HG03025 (cell line): ENCODE data around the gene ZNF282.
"Not testable (repeated sequence)": the region's sequence is repeated elsewhere in the genome, so short reads cannot be mapped to it uniquely, and the experiment has no call there.

ENCODE experiments used
- ATAC-seq: cut with Tn5 transposase; IDR thresholded peaks from one replicate; pipeline ENCODE4 v1.9.1; 2021; ENCODE audit warnings: mild to moderate bottlenecking, moderate library complexity; ENCODE audit not compliant: unreplicated experiment, low FRiP score

Gene ZNF282

GRCh38 chr7:149252378-149252777 lies 57.0 kb downstream of the ZNF282 start:
- no peak for ATAC-seq

- no peak for ATAC-seq
These were observed 58.3 kb downstream of the ZNF282 start for GRCh38 chr7:149253665-149254064.

- ATAC-seq, result no peak
These were observed 59.0 kb downstream of the ZNF282 start for GRCh38 chr7:149254181-149254858.

GRCh38 chr7:149255174-149255573 lies 59.8 kb downstream of the ZNF282 start:
- no peak for ATAC-seq

GRCh38 chr7:149256568-149256967 lies 61.2 kb downstream of the ZNF282 start:
- no peak for ATAC-seq

DNA sequence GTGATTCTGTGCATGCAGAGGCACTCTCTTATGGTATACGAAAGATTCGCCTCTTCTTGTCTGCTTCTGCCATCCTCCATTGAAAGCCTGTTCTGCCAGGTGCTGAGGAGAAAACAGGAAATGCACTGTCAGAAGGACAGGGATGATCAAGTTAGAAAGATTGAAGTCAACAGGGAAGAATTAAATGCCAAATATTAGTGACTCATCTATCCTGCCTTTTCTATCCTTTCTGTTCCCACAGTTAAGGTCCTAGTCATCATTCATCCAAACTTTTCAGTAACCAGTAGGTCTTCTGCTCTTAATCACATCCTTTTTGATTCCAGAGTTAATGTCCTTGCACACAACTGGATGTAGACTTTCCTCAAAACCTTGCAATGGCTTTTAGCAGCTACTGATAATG lies 61.8 kb downstream of the ZNF282 start:
- no peak for ATAC-seq

DNA sequence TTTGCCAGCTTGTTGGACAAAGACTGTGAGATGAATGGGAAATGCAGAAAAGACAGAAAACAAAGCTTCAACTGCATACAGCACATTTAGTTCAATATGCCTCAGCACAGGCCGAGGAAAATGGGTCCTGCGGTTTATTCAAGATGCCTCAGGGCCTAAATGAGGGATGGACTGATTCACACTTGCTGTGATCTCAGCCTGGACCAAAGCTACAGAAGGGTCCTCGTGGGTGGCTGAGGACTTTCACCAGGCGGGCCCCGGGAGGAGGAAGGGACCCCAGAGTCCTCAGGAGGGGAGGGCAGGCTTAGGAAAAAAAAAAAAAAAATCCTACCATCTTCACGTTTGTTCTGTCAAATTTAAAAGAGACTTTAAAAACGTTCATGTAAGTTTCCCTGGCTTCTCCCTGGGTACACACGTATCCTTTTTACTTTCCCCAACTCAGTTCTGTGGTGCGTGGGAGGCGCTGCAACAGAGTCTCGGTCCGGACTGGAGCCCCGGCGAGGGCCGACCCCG lies 66.0 kb downstream of the ZNF282 start:
- ATAC-seq, result no peak

DNA sequence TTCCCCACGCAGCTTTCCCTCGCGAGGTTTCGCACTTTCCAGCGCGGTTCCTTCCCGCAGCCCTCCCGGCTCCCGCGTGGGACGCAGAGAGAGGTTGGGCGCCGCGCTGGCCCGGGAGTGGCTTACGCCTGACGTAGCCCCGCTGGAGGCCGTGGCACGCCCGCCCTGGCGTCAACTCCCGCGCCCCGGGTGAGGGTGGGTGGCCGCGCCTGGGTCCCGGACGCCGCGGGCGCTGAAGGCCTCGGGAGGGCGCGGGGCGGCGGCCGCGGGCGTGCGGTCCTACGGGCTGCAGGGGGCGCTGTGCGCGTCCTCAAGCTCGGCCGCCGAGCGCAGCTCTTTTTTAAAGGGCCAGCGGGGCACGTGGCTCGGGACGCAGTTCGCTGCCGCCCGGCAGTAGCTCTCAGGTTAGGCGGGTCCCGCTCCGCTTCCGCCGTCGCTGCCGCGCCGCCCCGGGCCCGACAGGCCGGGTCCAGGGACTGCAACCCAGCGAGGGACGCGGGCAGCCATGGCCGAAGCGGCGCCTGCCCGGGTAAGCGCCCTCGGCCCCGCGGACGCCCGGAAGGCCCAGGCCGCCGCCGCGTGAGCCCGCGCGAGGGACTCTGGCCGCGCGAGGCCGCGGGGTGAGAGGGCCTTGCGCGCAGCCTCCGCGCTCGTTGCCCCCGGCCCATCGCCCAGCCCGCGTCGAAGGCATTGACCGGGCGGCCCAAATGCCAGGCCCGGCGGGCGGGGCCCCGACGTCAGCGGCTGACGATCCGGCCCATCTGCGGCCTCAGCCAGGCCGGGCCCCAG lies 66.7 kb downstream of the ZNF282 start, which contains the start of gene ZNF783:
Gene ZNF783, plus strand, starts transcription at position 368 of the 789 bp plus-strand sequence. Its CDS starts 138 bp downstream, at position 506.
- ATAC-seq, result peak; percentile 85

- no peak for ATAC-seq
These were observed 71.1 kb downstream of the ZNF282 start for GRCh38 chr7:149266451-149266850.

- ATAC-seq, result no peak
These were observed 72.4 kb downstream of the ZNF282 start for GRCh38 chr7:149267733-149268132.

DNA sequence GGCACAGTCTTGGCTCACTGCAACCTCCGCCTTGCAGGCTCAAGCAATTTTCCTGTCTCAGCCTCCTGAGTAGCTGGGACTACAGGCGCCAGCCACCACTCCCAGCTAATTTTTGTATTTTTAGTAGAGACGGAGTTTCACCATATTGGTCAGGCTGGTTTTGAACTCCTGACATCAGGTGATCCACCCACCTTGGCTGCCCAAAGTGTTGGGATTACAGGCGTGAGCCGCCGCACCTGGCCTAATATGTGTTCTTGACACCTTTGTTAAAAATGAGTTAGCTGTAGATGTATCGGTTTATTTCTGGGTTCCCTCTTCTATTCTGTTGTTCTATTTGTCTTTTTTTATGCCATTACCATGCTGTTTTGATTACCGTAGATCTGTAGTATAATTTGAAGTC lies 79.1 kb downstream of the ZNF282 start:
- ATAC-seq, result not testable (repeated sequence)
